Right renal cortex interstitium (tissue), 3 donors: ENCODE results near the gene ARHGAP22. TPM values are rescaled to one million over a fixed set of nuclear protein-coding genes. Genes with fewer than 3 reads are reported as not detected.

Experiments used
- DNase-seq, 3 donors: peaks; one replicate each; pipeline ENCODE4 v3.0.0-alpha.2; 2013; ENCODE audit warnings: low read depth in 3 of 3, low spot score in 2 of 3
- polyA plus RNA-seq, 3 donors: library from polyadenylated mRNA; unstranded; fragments of 120-200 nt; gene quantifications; one replicate each; pipeline ENCODE4 v1.2.1, GENCODE V29; 2013; ENCODE audit not compliant: insufficient read length in 3 of 3

Gene ARHGAP22
- polyA plus RNA-seq, 3 donors: 1.1 to 1.7 (median 1.1) TPM

DNA sequence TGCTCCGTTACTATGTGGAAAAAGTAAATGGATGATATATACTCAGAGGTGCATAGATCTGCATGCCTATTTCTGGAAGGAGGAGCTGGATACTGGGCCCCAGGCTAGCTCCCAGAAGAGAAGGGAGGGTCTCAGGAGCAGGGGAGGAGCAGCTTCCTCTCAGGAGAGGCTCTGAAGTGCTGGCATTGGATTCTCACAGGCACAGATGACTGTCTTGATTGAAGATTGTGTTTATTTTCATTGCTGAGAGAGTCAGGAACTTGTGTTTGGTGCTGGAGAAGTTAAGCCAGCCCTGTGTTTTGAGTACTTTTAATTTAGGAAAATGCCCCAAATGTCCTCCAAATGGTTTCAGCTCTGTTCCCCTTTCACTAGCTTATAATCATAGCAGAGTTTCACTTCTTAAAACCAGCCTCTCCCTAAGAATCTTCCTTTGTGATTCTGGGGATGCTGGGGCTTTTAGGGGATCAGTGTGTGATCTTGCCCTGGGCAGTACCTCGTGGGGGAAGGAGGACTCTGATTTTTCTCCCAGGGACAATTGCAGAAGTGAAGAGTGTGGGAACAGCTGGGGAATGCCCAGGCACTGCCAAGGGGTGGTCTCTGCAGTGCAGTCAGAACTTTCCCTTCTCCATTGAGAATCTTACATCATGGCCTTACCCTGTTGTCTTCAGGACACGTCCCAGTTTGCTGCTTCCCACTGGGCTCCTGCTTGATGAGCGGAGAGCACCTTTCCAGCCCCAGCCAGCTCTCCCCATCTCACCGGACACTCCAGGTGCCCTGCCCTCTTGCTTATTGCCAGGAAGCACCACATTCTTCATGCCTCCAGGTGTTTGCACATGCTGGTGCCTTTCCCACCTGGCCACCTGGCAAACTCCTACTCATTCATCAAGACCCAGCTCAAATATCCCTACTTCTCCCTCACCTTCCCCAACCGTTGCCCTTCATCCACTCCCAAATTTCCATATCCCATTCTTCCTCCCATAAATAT is 102.8 kb downstream of the ARHGAP22 start:
- no peak for DNase-seq

- DNase-seq: no peak
Measured at GRCh38 chr10:48501226-48501625, 103.6 kb downstream of the ARHGAP22 start.

- no peak for DNase-seq
Measured at GRCh38 chr10:48500771-48501170, 104.1 kb downstream of the ARHGAP22 start.

DNA sequence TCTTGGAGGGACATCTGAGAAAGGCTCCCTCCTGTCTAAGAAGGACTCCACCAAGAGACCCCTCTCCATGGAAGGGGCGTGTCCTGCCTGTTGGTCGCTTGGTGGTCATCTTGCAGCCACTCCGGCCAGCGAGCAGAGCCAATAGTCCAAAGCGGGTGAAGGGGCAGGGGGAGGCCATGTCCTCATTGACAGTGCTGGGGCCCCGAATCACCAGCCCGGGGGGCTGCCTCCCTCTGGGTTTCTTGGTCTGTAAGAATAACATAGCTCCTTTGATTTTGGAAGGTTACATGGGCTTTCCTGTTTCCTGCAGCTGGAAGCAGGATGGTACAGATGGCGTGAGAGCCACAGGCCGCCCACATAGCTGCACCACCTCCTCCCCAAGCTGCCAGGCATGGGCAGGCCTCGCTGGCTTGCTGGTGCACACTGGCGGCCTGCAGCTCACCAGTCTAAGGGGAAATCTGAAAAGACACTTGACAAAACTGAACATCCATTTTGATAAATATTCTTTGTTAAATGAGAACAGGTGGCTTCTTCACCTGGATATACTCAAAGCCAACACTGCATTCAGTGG is 105.8 kb downstream of the ARHGAP22 start:
- no peak for DNase-seq

DNA sequence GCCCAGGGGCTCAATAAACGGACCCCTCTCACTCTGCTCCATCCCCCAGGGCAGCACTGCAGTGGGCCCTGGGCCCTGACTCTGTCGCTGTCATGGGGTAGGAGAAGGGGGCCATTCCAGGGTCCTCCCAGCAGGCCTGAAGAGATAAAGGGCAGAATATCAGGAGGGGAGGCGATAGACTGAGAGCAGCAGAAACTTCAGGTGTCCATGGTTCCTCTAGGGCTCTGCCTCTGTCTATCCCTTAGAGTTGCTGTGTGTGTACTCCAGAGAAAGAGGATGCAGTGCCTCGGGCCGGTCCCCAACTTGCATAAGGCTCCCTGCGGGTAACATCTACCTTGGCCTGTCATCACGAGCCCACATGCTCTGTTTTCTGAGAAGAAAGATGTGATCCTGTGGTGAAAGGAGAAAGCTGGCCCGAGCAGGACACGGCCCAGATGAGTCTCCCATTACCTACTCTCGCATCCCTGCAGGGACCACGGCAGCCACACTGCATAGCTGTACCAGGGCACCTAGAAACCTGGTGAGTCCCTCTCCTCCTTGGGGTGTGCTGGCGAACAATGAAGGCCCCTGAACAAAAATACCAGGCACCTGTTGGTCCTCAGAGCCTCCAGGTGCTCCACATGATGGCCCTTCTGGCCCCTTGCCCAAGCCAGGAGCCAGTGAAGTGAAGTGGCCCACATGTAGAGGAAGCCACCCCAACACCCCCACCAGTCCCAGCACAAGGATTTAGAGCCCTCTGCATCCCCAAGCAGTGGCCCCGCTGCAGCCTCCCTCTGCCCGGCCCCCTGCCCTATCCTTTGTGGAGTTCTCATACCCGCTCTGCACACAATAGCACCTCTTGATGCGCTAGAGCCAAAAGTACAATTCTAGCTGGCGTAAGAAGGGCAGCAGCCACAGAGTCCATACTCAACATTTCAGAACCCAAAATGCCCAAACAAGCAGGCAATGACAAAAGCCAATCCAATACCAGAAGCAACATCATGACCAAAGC is 106.8 kb downstream of the ARHGAP22 start:
- DNase-seq: no peak

GRCh38 chr10:48496831-48497779 is 107.8 kb downstream of the ARHGAP22 start:
- DNase-seq: no peak

GRCh38 chr10:48496105-48496830 is 108.6 kb downstream of the ARHGAP22 start:
- no peak for DNase-seq

- no peak for DNase-seq
Measured at GRCh38 chr10:48495282-48496045, 109.4 kb downstream of the ARHGAP22 start.

GRCh38 chr10:48494611-48495010 is 110.3 kb downstream of the ARHGAP22 start:
- DNase-seq: no peak

DNA sequence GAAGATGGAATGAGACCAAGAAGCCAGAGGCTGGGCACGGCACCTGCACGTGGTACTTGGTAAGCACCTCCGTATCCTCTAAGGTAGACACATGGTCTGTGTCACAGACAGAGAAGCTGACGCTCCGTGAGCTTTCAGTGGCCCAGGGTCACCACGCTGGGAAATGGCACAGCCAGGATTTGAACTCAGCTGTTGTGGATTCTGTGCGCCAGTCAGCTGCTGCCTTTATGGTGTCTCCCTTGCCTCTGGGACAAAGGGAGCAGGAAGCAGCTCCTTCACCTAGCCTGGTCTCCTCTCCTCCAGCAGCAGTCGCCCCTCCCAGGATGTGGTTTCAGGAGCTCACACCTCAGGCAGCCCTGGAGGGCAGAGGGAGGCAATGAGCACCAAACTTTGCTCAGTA is 110.8 kb downstream of the ARHGAP22 start:
- DNase-seq: no peak

DNA sequence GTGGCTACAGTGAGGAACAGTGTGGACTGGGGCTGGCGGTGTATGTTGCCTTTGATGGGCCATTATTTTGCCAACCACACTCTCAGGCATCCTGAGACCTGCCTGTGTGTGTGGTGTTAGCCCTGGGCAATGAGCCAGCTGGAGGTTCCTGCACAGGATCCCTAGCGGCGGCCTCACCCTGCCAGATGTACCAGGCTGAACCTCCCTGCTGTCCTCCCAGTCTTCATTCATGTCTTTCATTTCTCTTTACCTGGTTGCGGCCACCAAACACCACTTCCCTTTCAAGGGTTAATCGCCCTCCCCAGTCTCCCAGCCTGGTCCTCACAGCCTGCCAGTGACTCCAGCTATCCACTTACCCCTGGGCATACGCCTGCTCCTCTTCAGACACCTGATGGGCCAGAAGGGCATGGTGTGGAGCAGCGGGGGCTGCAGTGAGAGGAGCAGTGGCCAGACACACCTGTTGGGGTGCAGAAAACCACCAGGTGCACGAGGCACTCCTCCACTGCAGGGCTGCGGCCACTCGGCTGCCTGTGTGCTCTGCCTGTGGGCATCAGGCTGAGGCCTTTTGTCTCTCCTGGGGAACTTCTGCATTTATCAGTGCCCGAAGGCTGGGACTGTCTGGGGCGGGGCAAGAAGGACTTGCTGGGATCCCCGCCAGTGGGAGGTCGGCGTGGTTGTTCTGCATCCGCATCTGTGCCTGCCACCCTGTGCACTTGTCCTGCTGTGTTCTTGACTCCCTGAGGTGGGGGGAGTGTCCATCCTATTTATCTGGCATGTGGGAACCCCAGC is 111.6 kb downstream of the ARHGAP22 start:
- DNase-seq: no peak

GRCh38 chr10:48492201-48492600 is 112.7 kb downstream of the ARHGAP22 start:
- DNase-seq: no peak

- no peak for DNase-seq
Measured at GRCh38 chr10:48491392-48492139, 113.3 kb downstream of the ARHGAP22 start.

GRCh38 chr10:48490946-48491345 is 113.9 kb downstream of the ARHGAP22 start:
- DNase-seq: no peak

GRCh38 chr10:48490571-48490940 is 114.3 kb downstream of the ARHGAP22 start:
- DNase-seq: no peak

GRCh38 chr10:48489099-48489498 is 115.8 kb downstream of the ARHGAP22 start:
- DNase-seq: no peak

DNA sequence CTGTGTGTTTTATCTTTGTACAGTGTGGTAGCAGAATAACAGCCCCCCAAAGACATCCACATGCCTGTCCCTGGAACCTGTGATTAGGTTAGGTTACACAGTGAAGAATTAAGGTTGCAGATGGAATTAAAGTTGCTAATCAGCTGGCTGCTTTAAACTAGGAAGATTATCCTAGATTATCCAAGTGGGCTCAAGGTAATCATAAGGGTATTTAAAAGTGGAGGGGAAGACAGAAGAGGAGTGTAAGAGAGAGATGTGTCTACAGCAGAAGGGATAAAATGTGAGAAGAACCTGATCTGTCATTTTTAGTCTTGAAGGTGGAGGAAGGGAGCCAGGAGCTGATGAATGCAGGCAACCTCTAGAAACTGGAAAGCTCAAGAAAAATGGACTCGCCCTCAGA is 117.6 kb downstream of the ARHGAP22 start:
- DNase-seq: no peak
